ENCODE results near the gene XPC.

The XPC gene

GRCh38 chr3:14118400-14119381 lies 59.7 kb downstream of the XPC start (continued):
- TF ChIP-seq ZNF701 (tag by site-specific recombination; IDR thresholded peaks at IDR 0.05): no peak
- no peak for TF ChIP-seq ZNF19 (tag by site-specific recombination; IDR thresholded peaks at IDR 0.05; ENCODE audit: low read depth)
- TF ChIP-seq, protein P1, sequence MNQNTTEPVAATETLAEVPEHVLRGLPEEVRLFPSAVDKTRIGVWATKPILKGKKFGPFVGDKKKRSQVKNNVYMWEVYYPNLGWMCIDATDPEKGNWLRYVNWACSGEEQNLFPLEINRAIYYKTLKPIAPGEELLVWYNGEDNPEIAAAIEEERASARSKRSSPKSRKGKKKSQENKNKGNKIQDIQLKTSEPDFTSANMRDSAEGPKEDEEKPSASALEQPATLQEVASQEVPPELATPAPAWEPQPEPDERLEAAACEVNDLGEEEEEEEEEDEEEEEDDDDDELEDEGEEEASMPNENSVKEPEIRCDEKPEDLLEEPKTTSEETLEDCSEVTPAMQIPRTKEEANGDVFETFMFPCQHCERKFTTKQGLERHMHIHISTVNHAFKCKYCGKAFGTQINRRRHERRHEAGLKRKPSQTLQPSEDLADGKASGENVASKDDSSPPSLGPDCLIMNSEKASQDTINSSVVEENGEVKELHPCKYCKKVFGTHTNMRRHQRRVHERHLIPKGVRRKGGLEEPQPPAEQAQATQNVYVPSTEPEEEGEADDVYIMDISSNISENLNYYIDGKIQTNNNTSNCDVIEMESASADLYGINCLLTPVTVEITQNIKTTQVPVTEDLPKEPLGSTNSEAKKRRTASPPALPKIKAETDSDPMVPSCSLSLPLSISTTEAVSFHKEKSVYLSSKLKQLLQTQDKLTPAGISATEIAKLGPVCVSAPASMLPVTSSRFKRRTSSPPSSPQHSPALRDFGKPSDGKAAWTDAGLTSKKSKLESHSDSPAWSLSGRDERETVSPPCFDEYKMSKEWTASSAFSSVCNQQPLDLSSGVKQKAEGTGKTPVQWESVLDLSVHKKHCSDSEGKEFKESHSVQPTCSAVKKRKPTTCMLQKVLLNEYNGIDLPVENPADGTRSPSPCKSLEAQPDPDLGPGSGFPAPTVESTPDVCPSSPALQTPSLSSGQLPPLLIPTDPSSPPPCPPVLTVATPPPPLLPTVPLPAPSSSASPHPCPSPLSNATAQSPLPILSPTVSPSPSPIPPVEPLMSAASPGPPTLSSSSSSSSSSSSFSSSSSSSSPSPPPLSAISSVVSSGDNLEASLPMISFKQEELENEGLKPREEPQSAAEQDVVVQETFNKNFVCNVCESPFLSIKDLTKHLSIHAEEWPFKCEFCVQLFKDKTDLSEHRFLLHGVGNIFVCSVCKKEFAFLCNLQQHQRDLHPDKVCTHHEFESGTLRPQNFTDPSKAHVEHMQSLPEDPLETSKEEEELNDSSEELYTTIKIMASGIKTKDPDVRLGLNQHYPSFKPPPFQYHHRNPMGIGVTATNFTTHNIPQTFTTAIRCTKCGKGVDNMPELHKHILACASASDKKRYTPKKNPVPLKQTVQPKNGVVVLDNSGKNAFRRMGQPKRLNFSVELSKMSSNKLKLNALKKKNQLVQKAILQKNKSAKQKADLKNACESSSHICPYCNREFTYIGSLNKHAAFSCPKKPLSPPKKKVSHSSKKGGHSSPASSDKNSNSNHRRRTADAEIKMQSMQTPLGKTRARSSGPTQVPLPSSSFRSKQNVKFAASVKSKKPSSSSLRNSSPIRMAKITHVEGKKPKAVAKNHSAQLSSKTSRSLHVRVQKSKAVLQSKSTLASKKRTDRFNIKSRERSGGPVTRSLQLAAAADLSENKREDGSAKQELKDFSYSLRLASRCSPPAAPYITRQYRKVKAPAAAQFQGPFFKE (tag by site-specific recombination; IDR thresholded peaks at IDR 0.05; ENCODE audit: borderline replicate concordance): no peak
- no peak for TF ChIP-seq FEZF1 (tag by site-specific recombination; IDR thresholded peaks at IDR 0.05)
- TF ChIP-seq ZNF121 (tag by site-specific recombination; IDR thresholded peaks at IDR 0.05): no peak
- TF ChIP-seq ZBTB17 (tag by site-specific recombination; IDR thresholded peaks at IDR 0.05): 0 out of 2 replicates have a peak, but pooled peaks have one; percentile 38
- TF ChIP-seq ZNF155 (tag by site-specific recombination; IDR thresholded peaks at IDR 0.05): no peak
- 0 out of 2 replicates have a peak, but pooled peaks have one; percentile 26 for TF ChIP-seq ZBTB20 (tag by site-specific recombination; IDR thresholded peaks at IDR 0.05)
- 0 out of 2 replicates have a peak, but pooled peaks have one; percentile 29 for TF ChIP-seq ZBTB8A (tag by site-specific recombination; IDR thresholded peaks at IDR 0.05)
- TF ChIP-seq, protein P2, sequence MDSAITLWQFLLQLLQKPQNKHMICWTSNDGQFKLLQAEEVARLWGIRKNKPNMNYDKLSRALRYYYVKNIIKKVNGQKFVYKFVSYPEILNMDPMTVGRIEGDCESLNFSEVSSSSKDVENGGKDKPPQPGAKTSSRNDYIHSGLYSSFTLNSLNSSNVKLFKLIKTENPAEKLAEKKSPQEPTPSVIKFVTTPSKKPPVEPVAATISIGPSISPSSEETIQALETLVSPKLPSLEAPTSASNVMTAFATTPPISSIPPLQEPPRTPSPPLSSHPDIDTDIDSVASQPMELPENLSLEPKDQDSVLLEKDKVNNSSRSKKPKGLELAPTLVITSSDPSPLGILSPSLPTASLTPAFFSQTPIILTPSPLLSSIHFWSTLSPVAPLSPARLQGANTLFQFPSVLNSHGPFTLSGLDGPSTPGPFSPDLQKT (IDR thresholded peaks at IDR 0.05; ENCODE audit: borderline replicate concordance, low read depth, low read length): no peak
- no peak for TF ChIP-seq ZNF530 (tag by site-specific recombination; IDR thresholded peaks at IDR 0.05; ENCODE audit: low read depth)
- no peak for TF ChIP-seq ZNF48 (tag by site-specific recombination; IDR thresholded peaks at IDR 0.05)
- TF ChIP-seq ZNF555 (tag by site-specific recombination; conservative IDR thresholded peaks at IDR 0.05): no peak
- TF ChIP-seq, protein P3, sequence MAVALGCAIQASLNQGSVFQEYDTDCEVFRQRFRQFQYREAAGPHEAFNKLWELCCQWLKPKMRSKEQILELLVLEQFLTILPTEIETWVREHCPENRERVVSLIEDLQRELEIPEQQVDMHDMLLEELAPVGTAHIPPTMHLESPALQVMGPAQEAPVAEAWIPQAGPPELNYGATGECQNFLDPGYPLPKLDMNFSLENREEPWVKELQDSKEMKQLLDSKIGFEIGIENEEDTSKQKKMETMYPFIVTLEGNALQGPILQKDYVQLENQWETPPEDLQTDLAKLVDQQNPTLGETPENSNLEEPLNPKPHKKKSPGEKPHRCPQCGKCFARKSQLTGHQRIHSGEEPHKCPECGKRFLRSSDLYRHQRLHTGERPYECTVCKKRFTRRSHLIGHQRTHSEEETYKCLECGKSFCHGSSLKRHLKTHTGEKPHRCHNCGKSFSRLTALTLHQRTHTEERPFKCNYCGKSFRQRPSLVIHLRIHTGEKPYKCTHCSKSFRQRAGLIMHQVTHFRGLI (tag by site-specific recombination; IDR thresholded peaks at IDR 0.05): peak; percentile 95
- TF ChIP-seq ZNF560 (tag by site-specific recombination; IDR thresholded peaks at IDR 0.05; ENCODE audit: borderline replicate concordance): no peak
- no peak for TF ChIP-seq ZNF707 (tag by site-specific recombination; IDR thresholded peaks at IDR 0.05)
- 0 out of 2 replicates have a peak, but pooled peaks have one; percentile 27 for TF ChIP-seq ZIC2 (tag by site-specific recombination; IDR thresholded peaks at IDR 0.05)
- TF ChIP-seq ZNF211 (tag by site-specific recombination; IDR thresholded peaks at IDR 0.05; ENCODE audit: low read depth): no peak
- no peak for TF ChIP-seq KLF10 (tag by site-specific recombination; IDR thresholded peaks at IDR 0.05)
- TF ChIP-seq ZNF501 (tag by site-specific recombination; IDR thresholded peaks at IDR 0.05): no peak
- no peak for TF ChIP-seq ZNF184 (tag by site-specific recombination; IDR thresholded peaks at IDR 0.05)
- no peak for TF ChIP-seq ZNF404 (tag by site-specific recombination; IDR thresholded peaks at IDR 0.05)
- no peak for TF ChIP-seq ZXDB (tag by site-specific recombination; IDR thresholded peaks at IDR 0.05)
- no peak for TF ChIP-seq ZBTB11 (tag by site-specific recombination; conservative IDR thresholded peaks at IDR 0.05; ENCODE audit: low read depth)
- no peak for TF ChIP-seq ZNF747 (tag by site-specific recombination; IDR thresholded peaks at IDR 0.05)
- TF ChIP-seq ZNF426 (tag by site-specific recombination; IDR thresholded peaks at IDR 0.05): no peak

Data from HEK293 (cell line).